ENCODE results near the gene HARBI1. TPM values are rescaled to one million over a fixed set of nuclear protein-coding genes. Genes with fewer than 3 reads are reported as not detected.

Gene HARBI1
- total and polyA plus RNA-seq, 2 of the 8 experiments (the other 6 are each of a cell fraction or from before 2014, with no cell fraction given), result 3.8 to 5.1 TPM

GRCh38 chr11:46604796-46605195 lies 12.2 kb downstream of the HARBI1 start:
- H3K9me3 ChIP-seq (ENCODE audit: insufficient read depth in 2 of 2, low read depth in 1 of 2, low read length in 1 of 2), result no peaks in the 10 kb centered on the region
- H3K56ac ChIP-seq (replicated peaks; ENCODE audit: insufficient read length, low read depth, low read length), result no peak overlapping the region
- H4K5ac ChIP-seq (ENCODE audit: insufficient read length, low read depth, low read length), result no peak overlapping the region
- H2BK120ac ChIP-seq (replicated peaks; ENCODE audit: low read depth, low read length), result no peak overlapping the region
- no peak overlapping the region for H4K91ac ChIP-seq (replicated peaks; ENCODE audit: insufficient read length, low read length)
- H3K79me1 ChIP-seq (ENCODE audit: low read depth, low read length), result no peaks in the 10 kb centered on the region
- no peak for FAIRE-seq
- H2AK5ac ChIP-seq (ENCODE audit: low read depth, low read length), result no peak overlapping the region
- H3K27ac ChIP-seq (ENCODE audit: low read depth, low read length), result no peak overlapping the region
- H3K4me3 ChIP-seq (ENCODE audit: extremely low read depth in 1 of 4, insufficient read depth in 2 of 4, low read depth in 3 of 4, low read length in 4 of 4), result no peak overlapping the region
- no peak overlapping the region for H2BK15ac ChIP-seq (ENCODE audit: low read length)
- no peak overlapping the region for H3K4ac ChIP-seq (replicated peaks; ENCODE audit: insufficient read length, low read depth, low read length)
- H3K4me1 ChIP-seq (replicated peaks in 1 of 4; ENCODE audit: control insufficient read depth in 3 of 4, insufficient read depth in 4 of 4, low read length in 3 of 4), result no peaks in the 10 kb centered on the region
- H3K14ac ChIP-seq (ENCODE audit: insufficient read length), result no peak overlapping the region
- no peak overlapping the region for H3K4me2 ChIP-seq (ENCODE audit: insufficient read depth in 1 of 2, low read depth in 2 of 2, low read length in 2 of 2)
- CTCF ChIA-PET (ENCODE audit: partially characterized antibody), result interaction anchor here (0.6 kb wide), 1 partner anchor 74 kb away, joined by 3 read pairs; no protein-coding TSS in a partner anchor
- H4K8ac ChIP-seq (ENCODE audit: extremely low read depth, insufficient read depth, low read length), result no peak overlapping the region
- no peaks in the 10 kb centered on the region for H4K20me1 ChIP-seq (replicated peaks in 1 of 2; ENCODE audit: control insufficient read depth in 1 of 2, insufficient read depth in 2 of 2, low read length in 2 of 2)
- H2AFZ ChIP-seq (ENCODE audit: low read length), result no peak overlapping the region
- POLR2A ChIA-PET (ENCODE audit: partially characterized antibody), result no interaction called here
- H3K27me3 ChIP-seq (replicated peaks in 1 of 4; ENCODE audit: control insufficient read depth in 3 of 4, extremely low read depth in 1 of 4, insufficient read depth in 3 of 4, low read length in 3 of 4), result no peaks in the 10 kb centered on the region
- no peak overlapping the region for H2BK20ac ChIP-seq (ENCODE audit: low read length)
- H3K23ac ChIP-seq (ENCODE audit: insufficient read length), result no peak overlapping the region
- H3K79me2 ChIP-seq (ENCODE audit: control insufficient read depth in 1 of 2, insufficient read depth in 2 of 2, low read length in 2 of 2), result no peaks in the 10 kb centered on the region
- H3K23me2 ChIP-seq (ENCODE audit: low read depth, low read length), result no peaks in the 10 kb centered on the region
- no peaks in the 10 kb centered on the region for H3K36me3 ChIP-seq (ENCODE audit: control insufficient read depth in 2 of 4, insufficient read depth in 4 of 4, low read length in 3 of 4)
- H2BK12ac ChIP-seq (ENCODE audit: low read depth, low read length), result no peak overlapping the region
- 87% methylated on average over 1 of the region's 1 CpG; no CpG with 5 or more reads in 1 of the 2 experiments for WGBS, 2 experiments (ENCODE audit: extremely low coverage in 1 of 2, insufficient coverage in 1 of 2, insufficient read length in 1 of 2, insufficient replicate concordance in 2 of 2, low coverage in 1 of 2, low lambda C conversion rate in 2 of 2, missing lambda C conversion rate in 1 of 2)
- no peak overlapping the region for H3K18ac ChIP-seq (ENCODE audit: extremely low read depth, low read length)
- no peak overlapping the region for H3K9ac ChIP-seq (replicated peaks in 1 of 4; ENCODE audit: extremely low read depth in 1 of 4, low read depth in 3 of 4, low read length in 3 of 4)
- DNase-seq (ENCODE audit: low read depth in 1 of 2, low spot score in 2 of 2), result no peak
- no peak overlapping the region for H2BK5ac ChIP-seq (ENCODE audit: low read depth, low read length)
- no peak for TF ChIP-seq CEBPB (IDR thresholded peaks at IDR 0.05; ENCODE audit: low read depth, low read length)
- no peak for TF ChIP-seq TBP (IDR thresholded peaks at IDR 0.05; ENCODE audit: low read depth, low read length)
- no peak for TF ChIP-seq NRF1 (IDR thresholded peaks at IDR 0.05; ENCODE audit: low read depth, low read length)

Measured in H1 (cell line).